Astrocyte (in vitro differentiated cells and primary cell): ENCODE measurements around the gene SPNS2.

Experiments used
- EZH2 ChIP-seq: IDR thresholded peaks from 2 replicates; pipeline ENCODE4 v1.6.1; 2012; ENCODE audit warnings: mild to moderate bottlenecking, low read length, inconsistent platforms; ENCODE audit not compliant: insufficient read depth
- TF ChIP-seq, protein P1 (sequence below): IDR thresholded peaks from 2 replicates; pipeline ENCODE4 v1.5.1; 2011; ENCODE audit warnings: low read depth, mild to moderate bottlenecking, inconsistent platforms, low read length, moderate library complexity; ENCODE audit not compliant: insufficient read depth

- TF ChIP-seq, protein P1, sequence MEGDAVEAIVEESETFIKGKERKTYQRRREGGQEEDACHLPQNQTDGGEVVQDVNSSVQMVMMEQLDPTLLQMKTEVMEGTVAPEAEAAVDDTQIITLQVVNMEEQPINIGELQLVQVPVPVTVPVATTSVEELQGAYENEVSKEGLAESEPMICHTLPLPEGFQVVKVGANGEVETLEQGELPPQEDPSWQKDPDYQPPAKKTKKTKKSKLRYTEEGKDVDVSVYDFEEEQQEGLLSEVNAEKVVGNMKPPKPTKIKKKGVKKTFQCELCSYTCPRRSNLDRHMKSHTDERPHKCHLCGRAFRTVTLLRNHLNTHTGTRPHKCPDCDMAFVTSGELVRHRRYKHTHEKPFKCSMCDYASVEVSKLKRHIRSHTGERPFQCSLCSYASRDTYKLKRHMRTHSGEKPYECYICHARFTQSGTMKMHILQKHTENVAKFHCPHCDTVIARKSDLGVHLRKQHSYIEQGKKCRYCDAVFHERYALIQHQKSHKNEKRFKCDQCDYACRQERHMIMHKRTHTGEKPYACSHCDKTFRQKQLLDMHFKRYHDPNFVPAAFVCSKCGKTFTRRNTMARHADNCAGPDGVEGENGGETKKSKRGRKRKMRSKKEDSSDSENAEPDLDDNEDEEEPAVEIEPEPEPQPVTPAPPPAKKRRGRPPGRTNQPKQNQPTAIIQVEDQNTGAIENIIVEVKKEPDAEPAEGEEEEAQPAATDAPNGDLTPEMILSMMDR, result no peak
- no peak for TF ChIP-seq EZH2
Observed at GRCh38 chr17:4542726-4543191, 44.1 kb downstream of the SPNS2 start.
